Colonic mucosa (tissue), 4 donors: ENCODE measurements around the gene CLTCL1. TPM values are rescaled to one million over a fixed set of nuclear protein-coding genes. Genes with fewer than 3 reads are reported as not detected.
A peak's percentile ranks its signal among the peaks of the same experiment; 100 is the strongest.

Experiments used
- DNase-seq: peaks from one replicate; pipeline ENCODE4 v3.0.0-alpha.2; 2020
- H3K27ac ChIP-seq: fragments of 200-600 bp; one replicate; pipeline ENCODE4 v1.8.0; 2021
- H3K27me3 ChIP-seq: fragments of 200-600 bp; one replicate; pipeline ENCODE4 v1.8.0; 2021
- H3K36me3 ChIP-seq: fragments of 200-600 bp; one replicate; pipeline ENCODE4 v1.8.0; 2021
- H3K4me1 ChIP-seq: fragments of 200-600 bp; one replicate; pipeline ENCODE4 v1.8.0; 2021; ENCODE audit warnings: mild to moderate bottlenecking
- H3K4me3 ChIP-seq: fragments of 200-600 bp; one replicate; pipeline ENCODE4 v1.8.0; 2021
- H3K9ac ChIP-seq, 2 donors: one replicate each; pipeline ENCODE4 v1.7.0; 2013; ENCODE audit warnings: control low read depth in 2 of 2, low read depth in 2 of 2, low read length in 2 of 2
- H3K9me3 ChIP-seq: fragments of 200-600 bp; one replicate; pipeline ENCODE4 v1.8.0; 2021
- intact Hi-C: fragments of 100-400 bp; cut with DNase I; formaldehyde crosslinking; loops from one replicate; pipeline ENCODE4 v1.14.1; 2022
- total RNA-seq, 2 donors: library from RNA; stranded (reverse); fragmentation: NEBNext Ultra II Directional in 1 of 2; extraction: Animal tissue kit (Norgen Biotek cat#: 25700) in 1 of 2; gene quantifications; one replicate each; pipeline ENCODE4 v1.2.1, GENCODE V29; 2021
- TF ChIP-seq, protein P1 (sequence below): fragments of 200-600 bp; IDR thresholded peaks from one replicate; pipeline ENCODE4 v1.8.0; 2022; ENCODE audit warnings: antibody characterized with exemption, mild to moderate bottlenecking
- donor health status: healthy.
- donor health status: DM: no; HTN: no; CAD: no.
- donor health status: DM: no; HTN: no; CAD: no.

Gene CLTCL1
- total RNA-seq, 2 donors from 2014 or later, result 3.4 to 3.5 TPM

- H3K4me3 ChIP-seq, result no peak overlapping the region
- intact Hi-C loops, result loop anchor here (10.0 kb wide), 2 partner anchors 113 to 293 kb away; partner anchors contain the start of genes CDC45, CLTCL1 and UFD1
- H3K27ac ChIP-seq, result no peak overlapping the region
- H3K4me1 ChIP-seq, result peaks cover 12% of the 10 kb centered on the region
- H3K9ac ChIP-seq, result no peak overlapping the region
- H3K9me3 ChIP-seq, result no peaks in the 10 kb centered on the region
- TF ChIP-seq, protein P1, sequence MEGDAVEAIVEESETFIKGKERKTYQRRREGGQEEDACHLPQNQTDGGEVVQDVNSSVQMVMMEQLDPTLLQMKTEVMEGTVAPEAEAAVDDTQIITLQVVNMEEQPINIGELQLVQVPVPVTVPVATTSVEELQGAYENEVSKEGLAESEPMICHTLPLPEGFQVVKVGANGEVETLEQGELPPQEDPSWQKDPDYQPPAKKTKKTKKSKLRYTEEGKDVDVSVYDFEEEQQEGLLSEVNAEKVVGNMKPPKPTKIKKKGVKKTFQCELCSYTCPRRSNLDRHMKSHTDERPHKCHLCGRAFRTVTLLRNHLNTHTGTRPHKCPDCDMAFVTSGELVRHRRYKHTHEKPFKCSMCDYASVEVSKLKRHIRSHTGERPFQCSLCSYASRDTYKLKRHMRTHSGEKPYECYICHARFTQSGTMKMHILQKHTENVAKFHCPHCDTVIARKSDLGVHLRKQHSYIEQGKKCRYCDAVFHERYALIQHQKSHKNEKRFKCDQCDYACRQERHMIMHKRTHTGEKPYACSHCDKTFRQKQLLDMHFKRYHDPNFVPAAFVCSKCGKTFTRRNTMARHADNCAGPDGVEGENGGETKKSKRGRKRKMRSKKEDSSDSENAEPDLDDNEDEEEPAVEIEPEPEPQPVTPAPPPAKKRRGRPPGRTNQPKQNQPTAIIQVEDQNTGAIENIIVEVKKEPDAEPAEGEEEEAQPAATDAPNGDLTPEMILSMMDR, result no peak
- no peaks in the 10 kb centered on the region for H3K27me3 ChIP-seq
- H3K36me3 ChIP-seq, result no peaks in the 10 kb centered on the region
- DNase-seq, result no peak
Observed at GRCh38 chr22:19181786-19182471, 109.6 kb downstream of the CLTCL1 start.

- H3K4me3 ChIP-seq, result no peak overlapping the region
- H3K9me3 ChIP-seq, result no peaks in the 10 kb centered on the region
- peaks cover 15% of the 10 kb centered on the region for H3K4me1 ChIP-seq
- DNase-seq, result no peak
- no peaks in the 10 kb centered on the region for H3K27me3 ChIP-seq
- intact Hi-C loops, result loop anchor here (10.0 kb wide), 2 partner anchors 114 to 294 kb away; partner anchors contain the start of genes CDC45, CLTCL1 and UFD1
- H3K27ac ChIP-seq, result no peak overlapping the region
- H3K36me3 ChIP-seq, result no peaks in the 10 kb centered on the region
- no peak overlapping the region for H3K9ac ChIP-seq
- TF ChIP-seq, protein P1, result no peak
Observed at GRCh38 chr22:19180740-19181410, 110.6 kb downstream of the CLTCL1 start.

- intact Hi-C loops, result loop anchor here (10.0 kb wide), 2 partner anchors 115 to 295 kb away; partner anchors contain the start of genes CDC45, CLTCL1 and UFD1
- H3K27me3 ChIP-seq, result no peaks in the 10 kb centered on the region
- H3K9me3 ChIP-seq, result no peaks in the 10 kb centered on the region
- no peak for DNase-seq
- TF ChIP-seq, protein P1, result no peak
- H3K27ac ChIP-seq, result peak overlapping the region; percentile 74
- H3K36me3 ChIP-seq, result no peaks in the 10 kb centered on the region
- no peak overlapping the region for H3K4me3 ChIP-seq
- peak overlapping the region in 1 of 2 donors; percentile 62 for H3K9ac ChIP-seq
- H3K4me1 ChIP-seq, result peaks cover 15% of the 10 kb centered on the region
Observed at GRCh38 chr22:19180234-19180633, 111.3 kb downstream of the CLTCL1 start.

- Histone ChIP-seq H3K9ac (peak overlapping the region; percentile 53 to 62), H3K27ac (peak overlapping the region; percentile 74), H3K9me3 (no peaks in the 10 kb centered on the region), H3K36me3 (no peaks in the 10 kb centered on the region), H3K4me3 (peak overlapping the region; percentile 69), H3K27me3 (no peaks in the 10 kb centered on the region), H3K4me1 (peaks cover 15% of the 10 kb centered on the region)
- DNase-seq, result peak; percentile 85
- TF ChIP-seq, protein P1, result peak; percentile 69
- intact Hi-C loops, result loop anchor here (10.0 kb wide), 2 partner anchors 115 to 295 kb away; partner anchors contain the start of genes CDC45, CLTCL1 and UFD1
Observed at GRCh38 chr22:19179497-19180048, 111.9 kb downstream of the CLTCL1 start.

DNA sequence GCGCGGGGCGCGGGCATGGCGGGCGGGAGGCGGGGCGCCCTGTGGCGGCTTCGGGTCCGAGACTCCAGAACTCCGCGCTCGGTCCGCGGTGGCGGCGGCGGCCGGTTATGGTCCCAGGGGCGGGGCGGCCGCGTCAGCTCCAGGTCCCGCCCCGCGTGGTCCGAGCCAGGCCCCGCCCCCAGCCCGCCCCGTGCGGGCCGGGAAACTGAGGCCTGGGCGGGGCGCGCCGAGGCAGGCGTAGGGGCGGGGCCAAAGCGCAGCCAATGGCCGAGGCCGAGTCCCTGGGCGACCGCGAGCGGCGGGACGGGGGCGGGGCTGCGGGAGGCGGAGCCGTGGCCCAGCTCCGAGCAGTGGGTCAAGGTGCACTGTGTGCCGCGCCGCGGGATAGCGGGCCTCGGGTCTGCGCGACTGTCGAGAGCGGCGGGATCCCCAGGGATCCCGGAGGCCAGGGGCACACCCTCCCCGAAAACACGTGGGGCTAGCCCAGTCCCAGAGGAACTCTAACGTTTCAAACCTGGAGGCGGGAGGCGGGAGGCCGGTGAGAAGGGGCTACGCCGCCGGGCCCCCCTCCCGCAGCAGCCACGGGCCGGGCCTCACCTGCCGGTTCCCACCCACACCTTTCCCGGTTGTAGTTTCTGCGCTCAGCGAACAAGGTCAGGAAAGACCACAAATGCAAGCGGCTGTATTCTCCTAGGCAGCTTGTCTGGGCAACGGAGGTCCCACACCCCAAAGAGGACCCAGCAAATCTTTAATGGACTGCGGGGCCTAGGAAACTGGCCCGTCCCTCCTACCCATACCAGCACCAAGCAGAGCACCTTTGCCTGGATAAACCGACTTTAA is 112.6 kb downstream of the CLTCL1 start, which contains the start of gene SLC25A1:
TSS of gene SLC25A1 (minus strand) at position 80 of the 840 bp plus-strand sequence. CDS start at position 17, 63 bp downstream.
- Histone ChIP-seq H3K27me3 (no peaks in the 10 kb centered on the region), H3K36me3 (no peaks in the 10 kb centered on the region), H3K9ac (peak within 1 kb of the TSS; percentile 77 to 94), H3K9me3 (no peaks in the 10 kb centered on the region), H3K4me3 (peak within 1 kb of the TSS; percentile 69), H3K4me1 (peaks cover 15% of the 10 kb centered on the region), H3K27ac (peak within 1 kb of the TSS; percentile 76)
- intact Hi-C loops, result no loop called here
- DNase-seq, result peak; percentile 94
- TF ChIP-seq, protein P1, result no peak
